Gastrocnemius medialis (tissue), 4 donors: ENCODE data around the gene KCNAB1.

Experiments used
- CTCF ChIP-seq, 5 experiments: fragments of 450-650 bp in 3 of 5; fragments of 200-600 bp in 2 of 5; sonication (generic) in 2 of 5; IDR thresholded peaks in 4 of 5; conservative IDR thresholded peaks in 1 of 5; 1 replicate in 4 of 5; 2 replicates in 1 of 5; pipeline ENCODE4 v1.5.1; 2016 to 2019; ENCODE audit warnings: antibody characterized with exemption in 5 of 5, mild to moderate bottlenecking in 3 of 5, moderate library complexity in 3 of 5
- POLR2A ChIP-seq, 2 donors: fragments of 450-650 bp; IDR thresholded peaks; one replicate each; pipeline ENCODE4 v1.6.1; 2017; ENCODE audit warnings: antibody characterized with exemption in 2 of 2, mild to moderate bottlenecking in 2 of 2, moderate library complexity in 2 of 2

- TF ChIP-seq CTCF (IDR thresholded peaks at IDR 0.05 in 4 of 5, conservative IDR thresholded peaks at IDR 0.05 in 1 of 5) (no peak), POLR2A (IDR thresholded peaks at IDR 0.05) (no peak)
Observed at GRCh38 chr3:156418428-156418827, 298.1 kb downstream of the KCNAB1 start.
